ENCODE measurements around the gene SMIM44. TPM values are rescaled to one million over a fixed set of nuclear protein-coding genes. Genes with fewer than 3 reads are reported as not detected.

SMIM44 gene
- total and polyA plus RNA-seq, 9 of the 15 experiments (the other 6 are each of a cell fraction or from before 2014, with no cell fraction given), result not detected

DNA sequence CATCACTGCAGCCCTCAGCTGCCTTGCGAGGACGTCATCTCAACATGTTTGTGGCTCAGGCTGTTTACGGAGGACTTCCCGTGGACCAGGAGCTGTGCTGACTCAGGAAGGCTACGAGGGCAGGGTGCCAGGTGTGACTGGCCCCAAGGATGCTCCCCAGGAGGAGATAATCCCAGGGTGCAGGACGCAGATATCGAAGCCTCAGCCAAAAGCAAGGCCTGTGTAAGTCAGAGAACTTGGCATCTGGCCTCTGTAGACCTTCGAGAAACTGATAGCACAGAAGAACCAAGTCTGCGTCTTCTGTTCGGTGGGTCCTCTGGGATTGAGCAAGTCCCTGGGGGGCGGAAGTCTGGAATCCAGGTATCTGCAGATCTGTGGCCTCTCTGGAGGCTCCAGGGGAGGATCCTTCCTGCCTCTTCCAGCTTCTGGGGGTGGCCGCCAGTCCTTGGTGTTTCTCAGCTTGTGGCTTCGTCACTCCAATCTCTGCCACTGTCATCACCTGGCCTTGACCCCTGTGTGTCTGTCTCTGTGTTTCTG, 19.9 kb upstream of the SMIM44 start (continued):
- no peak for TF ChIP-seq BCOR (IDR thresholded peaks at IDR 0.05)
- no peak for TF ChIP-seq NFXL1 (CRISPR knock-in tag; IDR thresholded peaks at IDR 0.05)
- no peak for TF ChIP-seq FOXK1 (CRISPR knock-in tag; IDR thresholded peaks at IDR 0.05; ENCODE audit: borderline replicate concordance)
- no peak for TF ChIP-seq FOXP1 (CRISPR knock-in tag; IDR thresholded peaks at IDR 0.05)
- TF ChIP-seq, protein P1, sequence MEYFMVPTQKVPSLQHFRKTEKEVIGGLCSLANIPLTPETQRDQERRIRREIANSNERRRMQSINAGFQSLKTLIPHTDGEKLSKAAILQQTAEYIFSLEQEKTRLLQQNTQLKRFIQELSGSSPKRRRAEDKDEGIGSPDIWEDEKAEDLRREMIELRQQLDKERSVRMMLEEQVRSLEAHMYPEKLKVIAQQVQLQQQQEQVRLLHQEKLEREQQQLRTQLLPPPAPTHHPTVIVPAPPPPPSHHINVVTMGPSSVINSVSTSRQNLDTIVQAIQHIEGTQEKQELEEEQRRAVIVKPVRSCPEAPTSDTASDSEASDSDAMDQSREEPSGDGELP (CRISPR knock-in tag; IDR thresholded peaks at IDR 0.05; ENCODE audit: borderline replicate concordance), result peak; percentile 30
- TF ChIP-seq, protein P2, sequence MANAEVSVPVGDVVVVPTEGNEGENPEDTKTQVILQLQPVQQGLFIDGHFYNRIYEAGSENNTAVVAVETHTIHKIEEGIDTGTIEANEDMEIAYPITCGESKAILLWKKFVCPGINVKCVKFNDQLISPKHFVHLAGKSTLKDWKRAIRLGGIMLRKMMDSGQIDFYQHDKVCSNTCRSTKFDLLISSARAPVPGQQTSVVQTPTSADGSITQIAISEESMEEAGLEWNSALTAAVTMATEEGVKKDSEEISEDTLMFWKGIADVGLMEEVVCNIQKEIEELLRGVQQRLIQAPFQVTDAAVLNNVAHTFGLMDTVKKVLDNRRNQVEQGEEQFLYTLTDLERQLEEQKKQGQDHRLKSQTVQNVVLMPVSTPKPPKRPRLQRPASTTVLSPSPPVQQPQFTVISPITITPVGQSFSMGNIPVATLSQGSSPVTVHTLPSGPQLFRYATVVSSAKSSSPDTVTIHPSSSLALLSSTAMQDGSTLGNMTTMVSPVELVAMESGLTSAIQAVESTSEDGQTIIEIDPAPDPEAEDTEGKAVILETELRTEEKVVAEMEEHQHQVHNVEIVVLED (CRISPR knock-in tag; IDR thresholded peaks at IDR 0.05), result no peak
- no peak for TF ChIP-seq XRCC5 (IDR thresholded peaks at IDR 0.05; ENCODE audit: low read depth, low read length)
- TF ChIP-seq, protein P3, sequence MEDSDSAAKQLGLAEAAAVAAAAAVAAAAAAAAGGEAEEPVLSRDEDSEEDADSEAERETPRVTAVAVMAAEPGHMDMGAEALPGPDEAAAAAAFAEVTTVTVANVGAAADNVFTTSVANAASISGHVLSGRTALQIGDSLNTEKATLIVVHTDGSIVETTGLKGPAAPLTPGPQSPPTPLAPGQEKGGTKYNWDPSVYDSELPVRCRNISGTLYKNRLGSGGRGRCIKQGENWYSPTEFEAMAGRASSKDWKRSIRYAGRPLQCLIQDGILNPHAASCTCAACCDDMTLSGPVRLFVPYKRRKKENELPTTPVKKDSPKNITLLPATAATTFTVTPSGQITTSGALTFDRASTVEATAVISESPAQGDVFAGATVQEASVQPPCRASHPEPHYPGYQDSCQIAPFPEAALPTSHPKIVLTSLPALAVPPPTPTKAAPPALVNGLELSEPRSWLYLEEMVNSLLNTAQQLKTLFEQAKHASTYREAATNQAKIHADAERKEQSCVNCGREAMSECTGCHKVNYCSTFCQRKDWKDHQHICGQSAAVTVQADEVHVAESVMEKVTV (CRISPR knock-in tag; IDR thresholded peaks at IDR 0.05), result no peak
- no peak for TF ChIP-seq ZBED1 (IDR thresholded peaks at IDR 0.05)
- TF ChIP-seq ZNF263 (CRISPR knock-in tag; IDR thresholded peaks at IDR 0.05; ENCODE audit: borderline replicate concordance), result no peak
- TF ChIP-seq TAF1 (IDR thresholded peaks at IDR 0.05; ENCODE audit: control insufficient read depth, extremely low read depth, insufficient read depth, low read length, severe bottlenecking), result no peak
- TF ChIP-seq SP1 (CRISPR knock-in tag; IDR thresholded peaks at IDR 0.05), result no peak
- TF ChIP-seq, protein P4, sequence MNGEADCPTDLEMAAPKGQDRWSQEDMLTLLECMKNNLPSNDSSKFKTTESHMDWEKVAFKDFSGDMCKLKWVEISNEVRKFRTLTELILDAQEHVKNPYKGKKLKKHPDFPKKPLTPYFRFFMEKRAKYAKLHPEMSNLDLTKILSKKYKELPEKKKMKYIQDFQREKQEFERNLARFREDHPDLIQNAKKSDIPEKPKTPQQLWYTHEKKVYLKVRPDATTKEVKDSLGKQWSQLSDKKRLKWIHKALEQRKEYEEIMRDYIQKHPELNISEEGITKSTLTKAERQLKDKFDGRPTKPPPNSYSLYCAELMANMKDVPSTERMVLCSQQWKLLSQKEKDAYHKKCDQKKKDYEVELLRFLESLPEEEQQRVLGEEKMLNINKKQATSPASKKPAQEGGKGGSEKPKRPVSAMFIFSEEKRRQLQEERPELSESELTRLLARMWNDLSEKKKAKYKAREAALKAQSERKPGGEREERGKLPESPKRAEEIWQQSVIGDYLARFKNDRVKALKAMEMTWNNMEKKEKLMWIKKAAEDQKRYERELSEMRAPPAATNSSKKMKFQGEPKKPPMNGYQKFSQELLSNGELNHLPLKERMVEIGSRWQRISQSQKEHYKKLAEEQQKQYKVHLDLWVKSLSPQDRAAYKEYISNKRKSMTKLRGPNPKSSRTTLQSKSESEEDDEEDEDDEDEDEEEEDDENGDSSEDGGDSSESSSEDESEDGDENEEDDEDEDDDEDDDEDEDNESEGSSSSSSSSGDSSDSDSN (IDR thresholded peaks at IDR 0.05; ENCODE audit: borderline replicate concordance in 1 of 2, low read depth in 2 of 2, low read length in 2 of 2), result no peak
- TF ChIP-seq ATF7 (IDR thresholded peaks at IDR 0.05), result peak; percentile 44; the same call in 1 of the 2 replicates

Data from K562 (cell line).